Type B pancreatic cell (in vitro differentiated cells): ENCODE measurements around the gene SFXN5. TPM values are rescaled to one million over a fixed set of nuclear protein-coding genes. Genes with fewer than 3 reads are reported as not detected.

ENCODE experiments used
- DNase-seq: peaks from one replicate; pipeline ENCODE4 v3.0.0; 2021; ENCODE audit warnings: mixed read lengths; ENCODE audit not compliant: unreplicated experiment; ENCODE audit errors: extremely low spot score
- H3K27ac Mint-ChIP-seq: 2 replicates; pipeline ENCODE4 v1.8.0; 2021; ENCODE audit warnings: mild to moderate bottlenecking, mixed read lengths
- H3K27me3 Mint-ChIP-seq: 2 replicates; pipeline ENCODE4 v1.8.0; 2021; ENCODE audit warnings: mixed read lengths
- H3K36me3 Mint-ChIP-seq: 2 replicates; pipeline ENCODE4 v1.8.0; 2021; ENCODE audit warnings: mixed read lengths
- H3K4me1 Mint-ChIP-seq: one replicate; pipeline ENCODE4 v1.8.0; 2021; ENCODE audit warnings: mixed read lengths; ENCODE audit not compliant: unreplicated experiment
- H3K4me3 Mint-ChIP-seq: 2 replicates; pipeline ENCODE4 v1.8.0; 2021; ENCODE audit warnings: mild to moderate bottlenecking, mixed read lengths
- H3K9me3 Mint-ChIP-seq: 2 replicates; pipeline ENCODE4 v1.8.0; 2021; ENCODE audit warnings: mixed read lengths
- CTCF ChIP-seq: fragments of 200-600 bp; sonication (generic); conservative IDR thresholded peaks from 2 replicates; pipeline ENCODE4 v1.5.0; 2021; ENCODE audit warnings: antibody characterized with exemption, mild to moderate bottlenecking
- total RNA-seq: library from RNA; stranded (reverse); gene quantifications from 2 replicates; pipeline ENCODE4 v1.2.1, GENCODE V29; 2021; ENCODE audit warnings: low replicate concordance

Gene SFXN5
- total RNA-seq, 1 donor from 2014 or later = 27.3 TPM

- Mint-ChIP-seq H3K27ac (no peak overlapping the region), H3K9me3 (no peaks in the 10 kb centered on the region), H3K27me3 (peaks cover 32% of the 10 kb centered on the region), H3K4me1 (no peaks in the 10 kb centered on the region), H3K36me3 (no peaks in the 10 kb centered on the region), H3K4me3 (no peak overlapping the region)
- no peak for TF ChIP-seq CTCF
- no peak for DNase-seq
These were observed 137.8 kb downstream of the SFXN5 start for GRCh38 chr2:72933646-72934151.

- H3K4me1 Mint-ChIP-seq = no peaks in the 10 kb centered on the region
- DNase-seq = no peak
- no peaks in the 10 kb centered on the region for H3K36me3 Mint-ChIP-seq
- H3K4me3 Mint-ChIP-seq = no peak overlapping the region
- TF ChIP-seq CTCF = no peak
- H3K9me3 Mint-ChIP-seq = no peaks in the 10 kb centered on the region
- peaks cover 32% of the 10 kb centered on the region for H3K27me3 Mint-ChIP-seq
- H3K27ac Mint-ChIP-seq = no peak overlapping the region
These were observed 138.3 kb downstream of the SFXN5 start for GRCh38 chr2:72933207-72933606.

GRCh38 chr2:72932805-72933204 is 138.7 kb downstream of the SFXN5 start:
- no peak for TF ChIP-seq CTCF
- no peaks in the 10 kb centered on the region for H3K36me3 Mint-ChIP-seq
- H3K4me3 Mint-ChIP-seq = no peak overlapping the region
- H3K9me3 Mint-ChIP-seq = no peaks in the 10 kb centered on the region
- no peak overlapping the region for H3K27ac Mint-ChIP-seq
- peaks cover 29% of the 10 kb centered on the region for H3K27me3 Mint-ChIP-seq
- DNase-seq = no peak
- H3K4me1 Mint-ChIP-seq = no peaks in the 10 kb centered on the region

- peaks cover 29% of the 10 kb centered on the region for H3K27me3 Mint-ChIP-seq
These were observed 139.3 kb downstream of the SFXN5 start for GRCh38 chr2:72932045-72932740.

GRCh38 chr2:72931280-72931910 is 140.1 kb downstream of the SFXN5 start:
- no peaks in the 10 kb centered on the region for H3K36me3 Mint-ChIP-seq
- DNase-seq = no peak
- H3K9me3 Mint-ChIP-seq = no peaks in the 10 kb centered on the region
- no peak overlapping the region for H3K27ac Mint-ChIP-seq
- TF ChIP-seq CTCF = no peak
- no peaks in the 10 kb centered on the region for H3K4me1 Mint-ChIP-seq
- no peak overlapping the region for H3K4me3 Mint-ChIP-seq
- peaks cover 26% of the 10 kb centered on the region for H3K27me3 Mint-ChIP-seq

More at GRCh38 chr2:72932045-72932740, 139.3 kb downstream of the SFXN5 start:
- no peak overlapping the region for H3K27ac Mint-ChIP-seq
- H3K36me3 Mint-ChIP-seq = no peaks in the 10 kb centered on the region
- H3K4me3 Mint-ChIP-seq = no peak overlapping the region
- no peak for TF ChIP-seq CTCF
- H3K4me1 Mint-ChIP-seq = no peaks in the 10 kb centered on the region
- no peak for DNase-seq
- no peaks in the 10 kb centered on the region for H3K9me3 Mint-ChIP-seq
